ENCODE data around the gene ULK1.
A peak's percentile ranks its signal among the peaks of the same experiment; 100 is the strongest.
"Not testable (repeated sequence)": the region's sequence is repeated elsewhere in the genome, so short reads cannot be mapped to it uniquely, and the experiment has no call there.

The ULK1 gene

DNA sequence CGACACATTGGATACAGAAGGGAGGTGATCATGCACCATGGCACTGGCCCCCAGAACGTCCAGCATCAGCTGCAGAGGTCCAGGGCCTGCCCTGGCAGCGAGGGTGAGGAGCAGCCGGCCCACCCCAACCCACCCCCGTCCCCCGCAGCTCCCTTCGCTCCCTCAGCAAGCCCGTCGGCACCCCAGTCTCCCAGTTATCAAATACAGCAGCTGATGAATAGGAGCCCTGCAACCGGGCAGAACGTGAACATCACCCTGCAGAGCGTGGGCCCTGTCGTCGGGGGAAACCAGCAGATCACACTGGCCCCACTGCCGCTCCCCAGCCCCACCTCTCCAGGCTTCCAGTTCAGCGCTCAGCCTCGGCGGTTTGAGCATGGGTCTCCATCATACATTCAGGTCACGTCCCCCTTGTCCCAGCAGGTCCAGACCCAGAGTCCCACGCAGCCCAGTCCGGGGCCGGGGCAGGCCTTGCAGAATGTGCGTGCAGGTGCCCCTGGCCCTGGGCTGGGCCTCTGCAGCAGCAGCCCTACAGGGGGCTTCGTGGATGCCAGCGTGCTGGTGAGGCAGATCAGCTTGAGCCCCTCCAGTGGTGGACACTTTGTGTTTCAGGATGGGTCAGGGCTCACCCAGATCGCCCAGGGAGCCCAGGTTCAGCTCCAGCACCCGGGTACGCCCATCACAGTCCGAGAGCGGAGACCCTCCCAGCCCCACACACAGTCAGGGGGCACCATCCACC lies 66.3 kb downstream of the ULK1 start:
- H3K27ac Mint-ChIP-seq, result peak overlapping the region; percentile 76
- peaks cover 56% of the 10 kb centered on the region for H3K36me3 Mint-ChIP-seq (ENCODE audit: low read depth)
- peaks cover 74% of the 10 kb centered on the region for H3K4me1 Mint-ChIP-seq (ENCODE audit: low read depth)
- H3K4me3 Mint-ChIP-seq, H3K27me3 Mint-ChIP-seq, DNase-seq, H3K9me3 Mint-ChIP-seq: not testable (repeated sequence)

DNA sequence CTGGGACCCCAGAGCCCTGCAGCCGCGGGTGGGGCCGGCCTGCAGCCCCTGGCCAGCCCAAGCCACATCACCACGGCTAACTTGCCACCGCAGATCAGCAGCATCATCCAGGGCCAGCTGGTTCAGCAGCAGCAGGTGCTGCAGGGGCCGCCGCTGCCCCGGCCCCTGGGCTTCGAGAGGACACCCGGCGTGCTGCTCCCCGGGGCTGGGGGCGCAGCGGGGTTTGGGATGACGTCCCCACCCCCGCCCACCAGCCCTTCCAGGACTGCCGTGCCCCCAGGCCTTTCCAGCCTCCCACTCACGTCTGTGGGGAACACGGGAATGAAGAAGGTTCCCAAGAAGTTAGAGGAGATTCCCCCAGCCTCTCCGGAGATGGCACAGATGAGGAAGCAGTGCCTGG lies 66.9 kb downstream of the ULK1 start:
- H3K4me3 Mint-ChIP-seq, H3K27me3 Mint-ChIP-seq, H3K9me3 Mint-ChIP-seq, H3K27ac Mint-ChIP-seq, DNase-seq: not testable (repeated sequence)
- H3K36me3 Mint-ChIP-seq (ENCODE audit: low read depth), result peaks cover 57% of the 10 kb centered on the region
- peaks cover 68% of the 10 kb centered on the region for H3K4me1 Mint-ChIP-seq (ENCODE audit: low read depth)

DNA sequence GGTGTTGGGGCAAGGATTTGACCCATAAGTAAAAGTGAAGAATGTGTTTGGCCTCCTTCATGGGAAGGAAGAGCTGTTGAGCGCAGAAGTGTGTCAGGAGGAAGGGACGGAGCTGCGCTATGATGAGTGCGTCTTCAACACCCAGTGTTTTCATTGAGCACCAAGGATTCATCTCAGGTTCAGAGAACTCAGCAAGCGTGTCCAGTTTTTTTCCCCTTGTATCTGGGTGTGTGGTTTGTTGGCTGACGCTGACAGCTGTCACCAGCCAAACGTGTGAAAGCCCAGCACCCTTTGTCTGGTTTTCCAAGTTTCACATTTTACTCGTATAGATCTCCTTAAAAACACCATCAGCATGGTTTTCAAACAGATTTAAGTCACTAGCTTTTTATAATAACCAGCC lies 67.6 kb downstream of the ULK1 start:
- H3K4me3 Mint-ChIP-seq, result no peak overlapping the region
- H3K27me3 Mint-ChIP-seq, result no peaks in the 10 kb centered on the region
- no peak for DNase-seq
- H3K36me3 Mint-ChIP-seq (ENCODE audit: low read depth), result peaks cover 57% of the 10 kb centered on the region
- H3K4me1 Mint-ChIP-seq (ENCODE audit: low read depth), result peaks cover 64% of the 10 kb centered on the region
- H3K9me3 Mint-ChIP-seq, result no peaks in the 10 kb centered on the region
- peak overlapping the region; percentile 53 for H3K27ac Mint-ChIP-seq

DNA sequence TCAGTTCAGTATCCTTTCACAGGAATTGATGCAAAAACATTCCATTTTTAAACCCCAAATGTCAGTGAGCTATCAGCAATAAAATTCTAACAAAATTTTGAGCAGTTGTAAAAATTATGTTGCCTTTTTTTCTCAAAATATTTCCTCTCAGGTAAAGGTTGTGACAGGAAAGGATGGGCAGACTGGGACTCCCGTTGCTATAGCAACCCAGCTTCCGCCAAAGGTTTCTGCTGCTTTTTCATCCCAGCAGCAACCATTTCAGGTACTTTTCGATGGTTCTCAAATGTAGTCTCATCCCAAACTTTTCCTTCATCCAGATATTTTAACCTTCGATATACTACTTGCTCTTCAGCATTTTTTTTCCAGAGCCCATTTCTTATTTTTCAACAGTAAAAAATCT lies 69.0 kb downstream of the ULK1 start:
- no peaks in the 10 kb centered on the region for H3K9me3 Mint-ChIP-seq
- H3K27ac Mint-ChIP-seq, result peak overlapping the region; percentile 53
- no peak overlapping the region for H3K4me3 Mint-ChIP-seq
- H3K4me1 Mint-ChIP-seq (ENCODE audit: low read depth), result peaks cover 65% of the 10 kb centered on the region
- peaks cover 65% of the 10 kb centered on the region for H3K36me3 Mint-ChIP-seq (ENCODE audit: low read depth)
- DNase-seq, result no peak
- no peaks in the 10 kb centered on the region for H3K27me3 Mint-ChIP-seq

DNA sequence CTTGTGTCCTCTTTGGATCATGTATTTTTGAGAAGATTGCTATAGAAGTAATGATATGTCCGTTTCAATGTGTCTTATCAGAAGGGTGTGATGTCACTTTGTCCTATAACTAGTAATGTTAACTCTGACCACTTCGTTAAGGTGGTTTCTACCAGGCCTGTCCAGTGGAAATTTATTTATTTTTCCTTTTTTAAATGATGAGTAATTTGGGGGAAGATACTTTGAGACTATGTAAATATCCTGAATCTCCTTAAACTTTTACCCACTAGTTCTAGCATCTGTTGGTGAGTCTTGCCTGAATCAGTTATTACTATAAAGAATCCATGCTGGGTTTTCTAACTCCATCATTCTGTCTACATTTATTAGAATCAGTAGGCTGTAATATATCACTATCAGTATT lies 70.7 kb downstream of the ULK1 start:
- Mint-ChIP-seq H3K4me1 (ENCODE audit: low read depth) (peaks cover 62% of the 10 kb centered on the region), H3K27ac (no peak overlapping the region), H3K4me3 (no peak overlapping the region), H3K9me3 (no peaks in the 10 kb centered on the region), H3K27me3 (no peaks in the 10 kb centered on the region), H3K36me3 (ENCODE audit: low read depth) (peaks cover 69% of the 10 kb centered on the region)
- DNase-seq, result no peak

DNA sequence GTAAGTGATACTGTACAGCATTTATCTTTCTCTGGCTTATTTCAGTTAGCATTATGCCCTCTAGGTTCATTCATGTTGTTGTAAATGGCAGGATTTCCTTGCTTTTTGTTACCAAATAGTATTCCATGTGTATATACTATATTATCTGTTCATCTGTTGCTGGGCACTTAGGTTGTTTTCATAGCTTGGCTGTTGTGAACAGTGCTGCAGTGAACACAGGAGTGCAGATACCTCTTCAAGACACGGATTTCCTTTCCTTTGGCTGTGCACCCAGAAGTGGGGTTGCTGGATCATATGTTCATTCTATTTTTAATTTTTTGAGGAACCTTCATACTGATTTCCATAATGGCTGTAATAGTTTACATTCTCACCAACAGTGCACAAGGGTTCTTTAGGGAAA lies 76.8 kb downstream of the ULK1 start:
- Mint-ChIP-seq H3K27me3 (no peaks in the 10 kb centered on the region), H3K4me1 (ENCODE audit: low read depth) (peaks cover 46% of the 10 kb centered on the region), H3K4me3 (no peak overlapping the region), H3K27ac (no peak overlapping the region), H3K9me3 (no peaks in the 10 kb centered on the region), H3K36me3 (ENCODE audit: low read depth) (peaks cover 63% of the 10 kb centered on the region)
- no peak for DNase-seq

All from activated T-cell treated with anti-CD3 and anti-CD28 coated beads, Interleukin-2, amount 50 U/mL, for 24 hours (primary cell).